ENCODE data around the gene ST8SIA6.

GRCh38 chr10:17410907-17411306 is 43.5 kb downstream of the ST8SIA6 start:
- TF ChIP-seq POLR2AphosphoS2 (IDR thresholded peaks at IDR 0.05; ENCODE audit: low read length) (no peak), ATF3 (IDR thresholded peaks at IDR 0.05) (no peak), ATF3 (CRISPR knock-in tag; conservative IDR thresholded peaks at IDR 0.05) (no peak), NUFIP1 (IDR thresholded peaks at IDR 0.05; ENCODE audit: partially characterized antibody) (no peak), TCF7L2 (IDR thresholded peaks at IDR 0.05; ENCODE audit: low read depth, low read length) (no peak)

Data from K562 (cell line).